HTERT RPE-1 (cell line): ENCODE results near the gene LGALS16.
"Not testable (repeated sequence)": the region's sequence is repeated elsewhere in the genome, so short reads cannot be mapped to it uniquely, and the experiment has no call there.

ENCODE experiments used
- in situ Hi-C: fragments of 300-500 bp; cut with MboI; formaldehyde crosslinking; loops from 4 replicates; pipeline ENCODE4 v1.14.3; 2020; ENCODE audit warnings: low sequenced_read_pairs

The LGALS16 gene

DNA sequence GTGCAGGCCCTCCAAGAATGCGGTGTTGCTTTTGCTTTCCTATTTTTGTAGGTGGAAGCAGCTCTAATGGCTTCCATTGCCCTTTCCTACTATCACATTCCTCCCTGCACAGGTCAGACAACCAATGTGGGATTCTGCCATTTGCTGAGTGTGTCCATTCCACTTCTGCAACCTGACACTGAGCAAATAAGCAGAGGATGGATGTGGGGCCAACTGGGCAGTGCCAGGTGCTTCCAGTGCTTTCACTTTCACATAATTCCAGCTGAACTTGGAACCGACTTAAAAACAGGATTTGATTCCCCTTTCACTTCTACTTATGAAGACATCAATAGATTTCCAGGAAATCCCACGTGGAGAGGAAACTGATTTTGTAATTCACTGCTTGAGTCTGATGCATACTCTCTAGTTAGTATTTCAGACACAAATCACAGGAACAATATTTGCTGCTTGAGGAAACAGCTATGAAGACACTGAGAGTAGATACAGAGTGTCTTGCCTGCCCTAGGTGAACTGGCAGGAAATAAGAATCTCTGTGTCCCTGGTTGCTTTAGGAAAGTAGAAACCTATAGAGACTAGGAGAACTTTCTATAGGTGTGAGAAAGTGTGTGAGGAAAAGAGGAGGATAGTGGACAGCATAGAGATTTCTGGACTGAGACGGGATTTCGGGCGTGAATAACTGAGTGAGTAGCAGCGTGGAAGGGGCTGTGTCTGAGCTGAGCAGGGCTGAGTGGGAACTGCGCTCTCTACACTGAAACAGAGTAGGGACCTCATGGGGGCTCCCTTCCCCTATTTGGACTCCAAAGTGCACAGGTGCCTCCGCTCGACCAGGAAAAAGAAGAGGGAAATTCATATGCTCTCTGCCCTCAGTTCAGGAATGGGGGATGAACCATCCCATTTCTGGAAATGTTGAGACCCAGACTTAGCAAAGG is 22.5 kb downstream of the LGALS16 start:
- in situ Hi-C loops: no loop called here

DNA sequence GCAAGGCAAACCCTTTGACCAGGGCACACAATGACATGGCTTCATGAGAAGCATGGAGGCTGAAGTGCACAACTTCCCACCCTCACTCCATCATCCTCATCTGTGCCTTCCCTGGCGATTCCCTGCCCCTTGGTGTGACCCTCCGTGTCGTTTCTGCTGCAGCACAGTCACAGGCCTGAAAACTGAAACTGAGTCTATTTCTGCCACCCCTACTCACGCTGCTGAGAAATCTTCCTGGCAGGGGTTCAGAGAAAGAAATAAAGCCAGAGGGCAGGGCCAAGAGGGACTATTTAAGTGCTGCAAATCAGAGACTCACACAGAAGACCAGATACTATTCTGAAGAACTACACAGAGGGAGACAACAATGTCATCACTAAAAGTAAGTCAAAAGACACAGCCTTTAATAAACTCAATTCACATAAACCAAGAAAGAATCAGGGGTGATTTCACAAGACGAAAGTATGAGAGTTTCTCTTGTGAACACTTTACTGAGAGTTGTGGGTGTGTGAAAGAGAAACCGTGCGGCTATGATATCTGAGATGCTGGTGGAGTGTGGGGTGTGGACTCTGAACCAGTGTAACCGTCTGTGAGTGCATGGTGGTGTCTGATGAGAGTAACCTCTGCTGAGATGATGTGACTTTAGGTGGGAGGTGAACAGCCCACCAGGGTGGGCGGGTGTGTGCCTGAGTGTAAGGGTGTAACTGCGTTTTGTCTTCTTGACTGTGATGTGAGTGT is 23.5 kb downstream of the LGALS16 start:
- in situ Hi-C loops: no loop called here

DNA sequence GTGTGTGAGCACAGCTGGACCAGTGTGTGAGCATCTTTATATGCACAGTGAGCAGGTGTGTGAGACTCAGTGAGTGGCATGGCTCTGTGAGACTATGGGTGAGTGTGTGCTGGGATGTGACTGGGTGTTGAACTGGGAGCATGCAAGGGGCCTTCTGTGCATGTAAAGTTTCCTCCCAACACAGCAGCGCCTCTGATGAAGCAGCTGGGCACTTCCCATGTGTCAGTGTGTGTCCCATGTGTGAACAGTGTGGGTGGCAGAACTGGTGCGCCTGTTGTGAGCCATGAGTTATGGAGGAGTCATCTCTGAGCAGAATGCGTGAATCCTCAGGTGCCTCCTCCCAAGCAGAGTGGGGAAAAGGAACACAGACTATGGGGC is 24.1 kb downstream of the LGALS16 start:
- in situ Hi-C loops: no loop called here

DNA sequence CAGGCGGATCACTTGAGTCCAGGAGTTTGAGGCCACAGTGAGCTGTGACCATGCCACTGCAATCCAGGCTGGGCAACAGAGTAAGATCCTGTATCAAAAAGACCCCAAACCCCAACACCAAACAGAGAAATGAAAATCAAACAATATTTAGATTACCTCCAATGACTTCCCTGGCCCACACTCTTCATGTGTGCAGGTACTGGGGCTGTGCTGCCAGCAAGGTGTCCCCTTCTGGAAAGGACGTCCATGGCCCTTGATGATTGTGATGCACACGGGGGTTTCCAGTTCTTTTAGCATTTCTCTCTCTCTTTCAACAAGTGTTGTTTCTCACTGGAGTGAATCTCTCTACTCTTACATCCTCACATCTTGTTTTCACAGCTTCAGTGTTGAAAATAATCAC is 24.9 kb downstream of the LGALS16 start:
- in situ Hi-C loops: no loop called here

DNA sequence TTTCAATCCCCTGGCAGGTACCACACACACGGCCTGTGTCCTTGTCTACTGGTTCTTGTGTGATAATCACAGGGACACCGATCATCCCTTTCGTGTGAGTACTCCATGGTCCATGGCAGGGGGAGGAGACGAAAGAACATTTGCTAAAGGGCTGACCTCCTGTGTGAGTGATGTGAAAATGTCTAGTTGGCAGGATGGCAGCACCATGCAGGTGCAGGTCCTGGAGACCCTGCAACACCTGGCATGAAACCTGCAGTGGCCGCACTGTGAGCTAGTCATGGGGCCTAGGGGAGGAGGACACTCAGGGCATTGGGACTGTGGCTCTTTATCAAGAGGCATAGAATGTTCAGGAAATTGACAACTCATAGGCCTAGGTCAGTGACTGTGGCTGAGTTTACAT is 25.7 kb downstream of the LGALS16 start:
- in situ Hi-C loops: no loop called here

DNA sequence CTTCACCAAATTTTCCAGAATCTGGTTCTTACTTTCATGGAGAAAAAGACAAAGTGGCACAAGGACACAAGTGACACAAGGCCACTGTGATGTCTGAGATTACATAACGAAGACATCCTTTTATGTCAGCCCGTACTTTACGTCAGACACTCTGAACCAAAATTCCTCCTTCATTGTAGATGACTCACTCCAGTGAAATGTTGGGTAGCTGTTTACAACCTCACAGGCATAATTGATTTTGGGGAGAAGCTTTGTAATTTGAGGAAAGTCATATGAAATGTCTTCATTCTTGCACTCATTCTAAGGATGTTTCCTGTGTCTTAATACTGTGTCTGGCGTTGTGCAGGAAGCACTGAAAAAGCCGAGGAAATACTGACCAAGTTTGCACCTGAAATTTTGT is 28.6 kb downstream of the LGALS16 start:
- in situ Hi-C loops: no loop called here

DNA sequence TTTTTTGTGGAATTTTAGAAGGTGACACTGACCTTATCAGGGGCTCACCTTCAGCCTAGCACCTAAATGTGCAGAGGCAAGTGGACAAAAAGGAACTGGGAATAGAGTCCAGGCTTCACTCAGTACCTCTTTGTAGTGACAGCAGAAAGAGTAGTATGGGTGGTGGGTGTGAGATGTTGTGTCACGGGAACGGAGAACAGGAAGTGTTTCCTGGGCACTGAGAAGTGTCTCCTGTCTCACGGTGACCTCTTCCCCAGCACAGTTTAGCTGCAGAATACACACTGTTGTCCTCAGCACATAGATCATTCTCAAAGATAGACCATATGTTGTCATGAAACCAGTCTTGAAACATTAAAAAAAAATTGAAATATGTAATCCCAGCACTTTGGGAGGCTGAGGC is 31.0 kb downstream of the LGALS16 start:
- in situ Hi-C loops: no loop called here

DNA sequence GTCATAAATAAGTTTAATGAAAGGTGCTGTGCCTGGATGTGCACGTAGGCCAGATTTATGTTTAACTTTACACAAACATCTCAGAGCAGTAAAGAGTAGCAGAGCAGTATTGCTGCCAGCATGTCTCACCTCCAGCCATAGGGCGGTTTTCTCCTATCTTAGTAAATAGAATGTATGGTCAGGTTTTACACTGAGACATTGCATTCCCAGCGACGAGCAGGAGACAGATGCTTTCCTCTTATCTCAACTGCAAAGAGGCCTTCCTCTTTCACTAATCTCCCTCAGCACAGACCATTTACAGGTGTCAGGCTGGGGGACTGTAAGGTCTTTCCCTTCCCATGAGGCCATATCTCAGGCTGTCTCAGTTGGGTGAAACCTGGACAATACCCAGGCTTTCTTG is 32.9 kb downstream of the LGALS16 start:
- in situ Hi-C loops: not testable (repeated sequence)

DNA sequence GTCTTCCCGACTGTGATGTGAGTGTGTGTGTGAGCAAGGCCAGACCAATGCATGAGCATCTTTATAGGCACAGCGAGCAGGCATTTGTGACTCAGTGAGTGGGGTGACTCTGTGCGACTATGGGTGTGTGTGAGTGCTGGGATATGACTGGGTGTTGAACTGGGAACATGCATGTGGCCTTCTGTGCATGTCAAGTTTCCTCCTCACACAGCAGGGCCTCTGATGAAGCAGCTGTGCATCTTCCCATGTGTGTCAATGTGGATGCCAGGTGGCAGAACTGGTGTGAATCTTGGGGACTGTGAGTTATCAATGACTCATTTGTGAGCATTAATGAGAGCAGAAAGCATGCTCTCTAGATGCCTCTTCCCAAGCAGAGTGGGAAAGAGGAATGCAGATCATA is 36.5 kb downstream of the LGALS16 start:
- in situ Hi-C loops: no loop called here

DNA sequence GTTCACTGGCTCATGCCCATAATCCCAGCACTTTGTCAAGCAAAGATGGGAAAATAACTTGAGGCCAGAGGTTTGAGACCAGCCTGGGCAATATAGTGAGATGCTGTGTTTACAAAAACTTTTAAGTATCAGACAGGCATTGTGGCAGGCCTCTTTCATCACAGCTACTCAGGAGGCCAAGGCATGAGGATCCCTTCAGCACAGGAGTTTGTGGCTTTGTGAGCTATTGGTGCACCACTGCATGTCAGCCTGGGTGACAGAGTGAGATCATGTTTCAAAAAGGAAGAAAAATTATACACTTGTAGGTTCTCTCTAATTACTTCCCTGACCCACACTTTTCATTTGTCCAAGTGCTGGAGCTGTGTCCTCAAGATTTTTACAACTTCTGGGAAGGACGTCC is 37.1 kb downstream of the LGALS16 start:
- in situ Hi-C loops: no loop called here

DNA sequence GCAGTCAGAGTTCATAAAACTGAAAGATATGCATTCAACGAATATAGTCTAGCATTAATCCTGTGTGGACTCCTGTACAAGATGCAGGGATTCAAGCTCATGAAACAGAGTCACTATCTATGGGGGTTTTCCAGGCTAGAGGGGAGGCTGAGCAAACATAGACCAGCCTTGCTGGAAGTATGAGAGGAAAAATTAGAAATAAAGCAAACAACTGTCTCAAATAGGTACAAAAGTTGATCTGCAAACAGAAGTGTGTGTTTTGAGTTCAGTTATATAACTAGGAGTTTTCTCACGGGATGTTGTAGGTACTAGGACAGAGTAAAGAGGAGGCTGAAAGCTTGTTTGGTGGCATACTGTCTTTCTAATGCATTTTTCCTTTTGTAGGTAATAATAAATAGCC is 40.0 kb downstream of the LGALS16 start:
- in situ Hi-C loops: no loop called here

DNA sequence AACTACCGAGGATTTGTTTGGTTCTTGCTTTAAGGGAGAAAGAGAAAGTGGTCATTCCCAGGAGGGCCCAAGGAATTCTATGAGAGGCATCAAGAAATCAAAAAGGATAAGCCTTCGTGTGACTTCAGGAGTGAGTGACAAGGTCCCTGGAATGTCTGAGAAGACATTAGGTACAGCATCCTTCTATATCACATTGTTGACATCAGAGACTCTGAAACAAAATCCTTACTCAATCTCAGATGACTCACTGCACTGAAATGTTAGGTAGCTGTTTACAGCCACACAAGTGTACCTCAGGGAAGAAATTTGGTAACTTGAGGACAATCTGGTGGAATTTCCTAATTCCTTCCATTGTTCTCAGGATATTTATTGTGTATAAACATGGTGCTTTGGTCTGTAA is 40.7 kb downstream of the LGALS16 start:
- in situ Hi-C loops: no loop called here

DNA sequence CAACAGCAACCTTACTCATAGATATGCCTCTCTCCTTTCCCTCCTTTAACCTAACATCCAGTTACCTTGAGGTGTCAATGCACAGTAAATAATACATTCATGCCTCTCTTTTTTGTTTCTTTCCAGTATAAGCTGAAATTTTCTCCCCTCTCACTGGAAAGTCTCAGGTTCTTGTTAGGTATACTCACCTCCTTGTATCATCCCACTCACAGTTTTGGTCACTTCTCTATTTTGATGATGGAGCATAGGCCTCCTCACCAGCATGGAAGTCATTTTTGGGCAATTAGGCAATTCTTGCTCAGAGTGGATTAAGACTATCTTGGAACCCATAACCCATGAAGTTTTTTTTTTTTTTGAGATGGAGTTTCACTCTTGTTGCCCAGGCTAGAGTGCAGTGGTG is 42.8 kb downstream of the LGALS16 start:
- in situ Hi-C loops: no loop called here

DNA sequence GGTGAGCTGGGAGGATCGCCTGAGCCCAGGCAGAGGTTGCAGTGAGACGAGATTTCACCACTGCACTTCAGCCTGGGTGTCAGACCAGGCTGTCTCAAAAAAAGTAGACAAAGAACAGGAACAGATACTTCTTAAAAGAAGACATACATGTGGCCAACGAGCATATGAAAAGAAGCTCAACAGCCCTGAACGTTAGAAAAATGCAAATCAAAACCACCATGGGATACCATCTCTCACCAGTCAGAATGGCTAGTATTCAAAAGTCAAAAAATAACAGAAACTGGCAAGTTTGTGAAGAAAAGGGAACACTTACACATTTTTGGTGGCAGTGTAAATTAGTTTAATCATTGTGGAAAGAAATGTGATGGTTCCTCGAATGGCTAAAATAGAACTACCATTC is 45.6 kb downstream of the LGALS16 start:
- in situ Hi-C loops: no loop called here

DNA sequence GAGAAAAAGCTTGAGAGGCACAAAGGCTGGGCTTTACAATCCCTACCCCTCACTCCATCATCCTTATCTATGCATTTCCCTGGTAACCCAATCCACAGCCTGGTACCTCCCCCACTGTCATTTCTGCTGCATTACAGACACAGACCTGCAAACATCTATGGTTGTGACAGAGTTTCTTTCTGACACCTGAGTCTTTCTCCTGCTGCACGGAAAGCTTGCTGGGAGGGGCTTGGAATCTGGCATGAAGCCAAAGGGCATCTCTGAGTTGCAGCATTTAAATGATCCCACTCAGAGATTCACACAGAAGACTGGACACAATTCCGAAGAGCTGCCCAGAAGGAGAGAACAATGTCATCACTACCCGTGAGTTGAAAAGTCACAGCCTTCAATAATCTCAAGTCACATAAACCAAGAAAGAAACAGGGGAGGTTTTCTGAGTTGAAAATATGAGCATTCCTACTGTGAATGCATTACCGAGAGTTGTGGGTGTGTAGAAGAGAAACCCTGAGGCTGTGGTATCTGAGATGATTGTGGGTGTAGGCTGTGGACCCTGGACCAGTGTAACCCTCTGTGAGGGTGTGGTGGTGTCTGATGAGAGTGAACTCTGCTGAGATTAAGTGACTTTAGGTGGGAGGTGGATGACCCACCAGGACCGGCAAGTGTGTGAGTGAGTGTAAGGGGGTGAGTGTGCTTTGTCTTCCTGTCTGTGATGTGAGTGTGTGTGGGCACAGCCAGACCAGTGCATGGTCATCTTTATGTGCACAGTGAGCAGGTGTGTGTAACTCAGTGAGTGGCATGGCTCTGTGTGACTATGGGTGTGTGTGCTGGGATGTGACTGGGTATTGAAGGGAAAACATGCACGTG is 48.7 kb downstream of the LGALS16 start, which contains the start of gene LGALS14:
TSS of gene LGALS14 (plus strand) at position 301 of the 864 bp plus-strand sequence. CDS start at position 349, 48 bp downstream.
- in situ Hi-C loops: no loop called here

DNA sequence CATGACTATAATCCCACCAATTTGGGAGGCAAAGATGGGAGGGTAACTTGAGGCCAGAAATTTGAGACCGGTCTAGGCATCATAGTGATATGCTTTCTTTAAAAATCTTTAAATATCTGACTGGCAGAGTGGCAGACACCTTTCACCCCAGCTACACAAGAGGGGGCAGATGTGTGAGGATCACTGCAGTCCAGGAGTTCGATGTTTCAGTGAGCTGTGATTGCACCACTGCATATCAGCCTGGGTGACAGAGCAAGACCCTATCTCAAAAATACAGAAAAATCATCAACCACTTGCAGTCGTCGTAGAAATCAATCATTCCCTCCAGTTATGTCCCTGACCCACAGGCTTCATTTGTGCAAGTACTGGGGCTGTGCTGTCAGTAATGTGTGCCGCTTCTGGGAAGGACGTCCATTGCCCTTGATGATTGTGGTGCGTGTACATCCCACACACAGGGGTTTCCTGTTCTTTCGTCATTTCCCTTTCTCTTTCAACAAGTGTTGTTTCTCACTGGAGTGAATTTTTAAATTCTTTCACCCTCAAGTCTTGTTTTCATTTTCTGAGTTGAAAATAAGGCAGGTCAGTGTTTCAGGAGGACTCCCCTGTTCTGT is 50.0 kb downstream of the LGALS16 start:
- in situ Hi-C loops: no loop called here

DNA sequence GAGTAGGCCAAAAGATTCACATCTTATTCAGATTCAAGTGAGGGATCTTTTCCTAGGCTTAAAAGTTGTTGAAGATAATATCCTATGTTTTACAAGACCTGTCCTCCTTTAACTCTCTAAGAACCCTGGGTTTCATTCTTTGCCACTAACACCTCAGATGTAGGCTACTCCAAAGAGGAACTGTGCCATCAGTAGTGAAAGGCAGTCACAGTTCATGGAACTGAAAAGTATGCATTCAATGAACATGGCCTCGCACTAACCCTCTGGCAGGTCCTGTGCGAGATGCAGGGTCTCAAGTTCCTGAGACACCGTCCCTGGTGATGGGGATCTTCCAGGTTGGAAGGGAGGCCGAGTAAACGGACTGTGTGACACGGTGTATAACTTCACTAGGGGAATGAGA is 52.9 kb downstream of the LGALS16 start:
- in situ Hi-C loops: no loop called here

DNA sequence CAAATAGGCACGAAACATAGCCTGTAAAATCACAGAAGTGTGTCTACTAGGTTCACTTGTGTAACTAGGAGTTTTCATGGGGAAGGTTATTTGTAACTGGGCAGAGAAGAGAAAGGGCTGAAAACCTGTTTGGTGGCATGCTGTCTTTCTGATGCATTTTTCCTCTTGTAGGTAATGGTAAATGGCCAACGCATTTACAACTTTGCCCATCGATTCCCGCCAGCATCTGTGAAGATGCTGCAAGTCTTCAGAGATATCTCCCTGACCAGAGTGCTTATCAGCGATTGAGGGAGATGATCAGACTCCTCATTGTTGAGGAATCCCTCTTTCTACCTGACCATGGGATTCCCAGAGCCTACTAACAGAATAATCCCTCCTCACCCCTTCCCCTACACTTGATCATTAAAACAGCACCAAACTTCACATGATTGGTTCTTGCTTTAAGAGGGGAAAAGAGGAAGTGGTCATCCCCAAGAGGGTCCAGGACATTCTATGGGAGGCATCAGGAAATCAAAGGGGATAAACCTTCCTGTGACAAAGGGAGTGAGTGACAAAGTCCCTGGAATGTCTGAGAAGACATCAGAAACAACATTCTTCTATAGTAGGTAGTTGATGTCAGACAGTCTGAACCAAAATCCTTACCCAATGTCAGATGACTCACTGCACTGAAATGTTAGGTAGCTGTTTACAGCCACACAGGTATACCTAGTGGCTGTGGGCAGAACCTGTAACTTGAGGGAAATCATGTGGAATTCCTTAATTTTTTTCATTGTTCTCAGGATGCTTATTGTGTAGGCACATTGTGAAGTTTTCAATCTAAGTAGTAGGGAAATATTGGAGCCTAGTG is 53.5 kb downstream of the LGALS16 start:
- in situ Hi-C loops: no loop called here
